ENCODE data around the gene DSP.

DSP gene

DNA sequence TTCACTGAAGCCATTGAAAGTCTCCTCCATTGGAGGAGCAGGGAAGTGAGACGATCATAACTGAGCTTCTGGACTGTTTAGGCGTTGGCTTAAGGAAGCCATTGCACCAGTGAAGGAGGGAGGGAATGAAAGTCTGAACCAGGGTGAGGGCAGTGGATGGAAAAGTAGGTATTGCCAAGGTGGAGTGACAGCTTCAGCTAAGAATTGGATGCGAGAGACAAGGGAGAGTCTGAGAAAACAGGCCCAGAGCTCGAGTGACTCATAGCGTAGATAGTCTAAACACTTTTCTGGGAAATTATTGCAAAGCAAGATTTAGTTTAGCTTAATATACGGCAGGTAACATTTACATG is 4.5 kb downstream of the DSP start:
- Histone ChIP-seq H3K4me1 (ENCODE audit: insufficient read depth, low read length, severe bottlenecking) (no peaks in the 10 kb centered on the region), H3K36me3 (ENCODE audit: insufficient read depth, low read length) (no peaks in the 10 kb centered on the region), H3K9me3 (ENCODE audit: low read length) (no peaks in the 10 kb centered on the region), H3K4me3 (ENCODE audit: low read depth, low read length, poor library complexity, severe bottlenecking) (no peak overlapping the region), H3K9me2 (ENCODE audit: low read depth, low read length) (no peaks in the 10 kb centered on the region), H3K27me3 (ENCODE audit: insufficient read depth, low read length) (0 out of 2 replicates have a peak, but pooled peaks cover 7% of the 10 kb centered on the region), H3K9ac (ENCODE audit: low read length) (no peak overlapping the region), H4K20me1 (ENCODE audit: insufficient read depth, low read length) (no peaks in the 10 kb centered on the region), H3K4me2 (ENCODE audit: low read length) (no peak overlapping the region), H2AFZ (ENCODE audit: low read length) (no peak overlapping the region), H3F3A (ENCODE audit: insufficient read depth, low read length) (no peaks in the 10 kb centered on the region), H3K27ac (ENCODE audit: low read depth, low read length, poor library complexity, severe bottlenecking) (no peak overlapping the region), H3K79me2 (ENCODE audit: insufficient read depth, low read length) (no peaks in the 10 kb centered on the region)
- TF ChIP-seq, protein P1, sequence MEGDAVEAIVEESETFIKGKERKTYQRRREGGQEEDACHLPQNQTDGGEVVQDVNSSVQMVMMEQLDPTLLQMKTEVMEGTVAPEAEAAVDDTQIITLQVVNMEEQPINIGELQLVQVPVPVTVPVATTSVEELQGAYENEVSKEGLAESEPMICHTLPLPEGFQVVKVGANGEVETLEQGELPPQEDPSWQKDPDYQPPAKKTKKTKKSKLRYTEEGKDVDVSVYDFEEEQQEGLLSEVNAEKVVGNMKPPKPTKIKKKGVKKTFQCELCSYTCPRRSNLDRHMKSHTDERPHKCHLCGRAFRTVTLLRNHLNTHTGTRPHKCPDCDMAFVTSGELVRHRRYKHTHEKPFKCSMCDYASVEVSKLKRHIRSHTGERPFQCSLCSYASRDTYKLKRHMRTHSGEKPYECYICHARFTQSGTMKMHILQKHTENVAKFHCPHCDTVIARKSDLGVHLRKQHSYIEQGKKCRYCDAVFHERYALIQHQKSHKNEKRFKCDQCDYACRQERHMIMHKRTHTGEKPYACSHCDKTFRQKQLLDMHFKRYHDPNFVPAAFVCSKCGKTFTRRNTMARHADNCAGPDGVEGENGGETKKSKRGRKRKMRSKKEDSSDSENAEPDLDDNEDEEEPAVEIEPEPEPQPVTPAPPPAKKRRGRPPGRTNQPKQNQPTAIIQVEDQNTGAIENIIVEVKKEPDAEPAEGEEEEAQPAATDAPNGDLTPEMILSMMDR (IDR thresholded peaks at IDR 0.05; ENCODE audit: low read length), result no peak
- TF ChIP-seq EZH2 (IDR thresholded peaks at IDR 0.05; ENCODE audit: borderline replicate concordance, low read length), result no peak

DNA sequence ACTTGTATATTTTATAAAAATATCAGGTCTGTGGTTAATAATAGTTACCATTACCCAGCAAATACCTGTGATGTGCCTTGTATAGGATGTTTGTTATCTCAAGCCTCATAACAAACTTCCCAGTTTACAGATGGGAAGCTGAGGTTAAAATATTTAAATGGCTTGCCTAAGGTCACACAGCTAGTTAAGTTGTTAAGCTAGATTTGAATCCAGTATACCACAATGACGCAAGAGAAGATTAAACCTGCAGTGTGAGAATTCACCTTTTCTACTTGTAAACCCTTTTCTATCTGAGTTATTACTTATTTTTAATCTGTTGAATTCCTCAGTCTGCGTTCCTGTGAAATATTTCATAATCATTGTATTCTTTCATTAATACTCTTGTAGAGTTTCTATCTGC is 4.9 kb downstream of the DSP start:
- Histone ChIP-seq H3K79me2 (ENCODE audit: insufficient read depth, low read length) (no peaks in the 10 kb centered on the region), H3K4me1 (ENCODE audit: insufficient read depth, low read length, severe bottlenecking) (no peaks in the 10 kb centered on the region), H3K36me3 (ENCODE audit: insufficient read depth, low read length) (no peaks in the 10 kb centered on the region)

DNA sequence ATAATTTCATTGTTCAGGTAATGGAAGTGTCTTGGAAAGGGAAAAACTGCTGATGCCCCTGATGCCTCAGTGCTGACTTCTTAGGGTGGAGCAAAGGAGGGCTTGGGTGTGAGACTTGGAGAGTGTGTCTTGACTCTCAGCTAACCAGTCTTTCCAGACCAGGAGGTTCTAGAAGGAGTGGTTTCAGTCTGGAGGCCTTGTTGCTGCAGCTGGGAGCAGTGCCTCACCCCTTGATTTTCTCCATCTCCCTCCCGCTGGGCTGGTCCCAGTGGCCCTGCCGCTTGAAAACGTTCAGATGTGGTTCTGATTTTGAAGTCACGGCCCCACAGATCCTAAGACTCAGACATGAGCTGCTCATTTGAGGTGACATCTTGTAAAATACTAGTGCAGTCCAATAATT is 5.4 kb downstream of the DSP start:
- Histone ChIP-seq H2AFZ (ENCODE audit: low read length) (no peak overlapping the region), H3K4me1 (ENCODE audit: insufficient read depth, low read length, severe bottlenecking) (no peaks in the 10 kb centered on the region), H3K79me2 (ENCODE audit: insufficient read depth, low read length) (no peaks in the 10 kb centered on the region), H4K20me1 (ENCODE audit: insufficient read depth, low read length) (no peaks in the 10 kb centered on the region), H3F3A (ENCODE audit: insufficient read depth, low read length) (no peaks in the 10 kb centered on the region), H3K36me3 (ENCODE audit: insufficient read depth, low read length) (no peaks in the 10 kb centered on the region), H3K4me2 (ENCODE audit: low read length) (no peak overlapping the region), H3K27ac (ENCODE audit: low read depth, low read length, poor library complexity, severe bottlenecking) (no peak overlapping the region), H3K9me3 (ENCODE audit: low read length) (no peaks in the 10 kb centered on the region), H3K9me2 (ENCODE audit: low read depth, low read length) (no peaks in the 10 kb centered on the region), H3K27me3 (ENCODE audit: insufficient read depth, low read length) (0 out of 2 replicates have a peak, but pooled peaks cover 7% of the 10 kb centered on the region), H3K9ac (ENCODE audit: low read length) (no peak overlapping the region), H3K4me3 (ENCODE audit: low read depth, low read length, poor library complexity, severe bottlenecking) (no peak overlapping the region)
- no peak for TF ChIP-seq EZH2 (IDR thresholded peaks at IDR 0.05; ENCODE audit: borderline replicate concordance, low read length)
- TF ChIP-seq, protein P1 (IDR thresholded peaks at IDR 0.05; ENCODE audit: low read length), result no peak

More for the DNA sequence above, 4.9 kb downstream of the DSP start:
- no peak for TF ChIP-seq EZH2 (IDR thresholded peaks at IDR 0.05; ENCODE audit: borderline replicate concordance, low read length)
- TF ChIP-seq, protein P1 (IDR thresholded peaks at IDR 0.05; ENCODE audit: low read length), result no peak
- H4K20me1 ChIP-seq (ENCODE audit: insufficient read depth, low read length), result no peaks in the 10 kb centered on the region
- no peak overlapping the region for H3K9ac ChIP-seq (ENCODE audit: low read length)
- H3K4me3 ChIP-seq (ENCODE audit: low read depth, low read length, poor library complexity, severe bottlenecking), result no peak overlapping the region
- no peak overlapping the region for H3K4me2 ChIP-seq (ENCODE audit: low read length)
- 0 out of 2 replicates have a peak, but pooled peaks cover 7% of the 10 kb centered on the region for H3K27me3 ChIP-seq (ENCODE audit: insufficient read depth, low read length)
- no peaks in the 10 kb centered on the region for H3K9me2 ChIP-seq (ENCODE audit: low read depth, low read length)
- H3K27ac ChIP-seq (ENCODE audit: low read depth, low read length, poor library complexity, severe bottlenecking), result no peak overlapping the region
- no peaks in the 10 kb centered on the region for H3K9me3 ChIP-seq (ENCODE audit: low read length)
- no peak overlapping the region for H2AFZ ChIP-seq (ENCODE audit: low read length)
- H3F3A ChIP-seq (ENCODE audit: insufficient read depth, low read length), result no peaks in the 10 kb centered on the region
